Breast epithelium (tissue), 3 donors: ENCODE data around the gene KIF4A.

ENCODE experiments used
- POLR2A ChIP-seq: fragments of 450-650 bp; IDR thresholded peaks from one replicate; pipeline ENCODE4 v1.6.1; 2016; ENCODE audit warnings: antibody characterized with exemption, mild to moderate bottlenecking, moderate library complexity
- POLR2AphosphoS5 ChIP-seq, 3 donors: sonication (generic); formaldehyde crosslinking; IDR thresholded peaks; one replicate each; pipeline ENCODE4 v1.6.1; 2017; ENCODE audit warnings: antibody characterized with exemption in 3 of 3
- TF ChIP-seq, protein P1 (sequence below), 3 donors: fragments of 450-650 bp; IDR thresholded peaks; one replicate each; pipeline ENCODE4 v1.5.1; 2016 to 2017; ENCODE audit warnings: antibody characterized with exemption in 3 of 3, mild to moderate bottlenecking in 3 of 3, moderate library complexity in 3 of 3

- TF ChIP-seq POLR2A (no peak), POLR2AphosphoS5 (IDR thresholded peaks at IDR 0.05) (no peak)
- TF ChIP-seq, protein P1, sequence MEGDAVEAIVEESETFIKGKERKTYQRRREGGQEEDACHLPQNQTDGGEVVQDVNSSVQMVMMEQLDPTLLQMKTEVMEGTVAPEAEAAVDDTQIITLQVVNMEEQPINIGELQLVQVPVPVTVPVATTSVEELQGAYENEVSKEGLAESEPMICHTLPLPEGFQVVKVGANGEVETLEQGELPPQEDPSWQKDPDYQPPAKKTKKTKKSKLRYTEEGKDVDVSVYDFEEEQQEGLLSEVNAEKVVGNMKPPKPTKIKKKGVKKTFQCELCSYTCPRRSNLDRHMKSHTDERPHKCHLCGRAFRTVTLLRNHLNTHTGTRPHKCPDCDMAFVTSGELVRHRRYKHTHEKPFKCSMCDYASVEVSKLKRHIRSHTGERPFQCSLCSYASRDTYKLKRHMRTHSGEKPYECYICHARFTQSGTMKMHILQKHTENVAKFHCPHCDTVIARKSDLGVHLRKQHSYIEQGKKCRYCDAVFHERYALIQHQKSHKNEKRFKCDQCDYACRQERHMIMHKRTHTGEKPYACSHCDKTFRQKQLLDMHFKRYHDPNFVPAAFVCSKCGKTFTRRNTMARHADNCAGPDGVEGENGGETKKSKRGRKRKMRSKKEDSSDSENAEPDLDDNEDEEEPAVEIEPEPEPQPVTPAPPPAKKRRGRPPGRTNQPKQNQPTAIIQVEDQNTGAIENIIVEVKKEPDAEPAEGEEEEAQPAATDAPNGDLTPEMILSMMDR (IDR thresholded peaks at IDR 0.05): no peak
Observed at GRCh38 chrX:70434914-70435586, 145.1 kb downstream of the KIF4A start.
